ENCODE measurements around the gene FHIT. TPM values are rescaled to one million over a fixed set of nuclear protein-coding genes. Genes with fewer than 3 reads are reported as not detected.

The FHIT gene
- total RNA-seq, 1 donor from 2014 or later: 20.2 TPM

DNA sequence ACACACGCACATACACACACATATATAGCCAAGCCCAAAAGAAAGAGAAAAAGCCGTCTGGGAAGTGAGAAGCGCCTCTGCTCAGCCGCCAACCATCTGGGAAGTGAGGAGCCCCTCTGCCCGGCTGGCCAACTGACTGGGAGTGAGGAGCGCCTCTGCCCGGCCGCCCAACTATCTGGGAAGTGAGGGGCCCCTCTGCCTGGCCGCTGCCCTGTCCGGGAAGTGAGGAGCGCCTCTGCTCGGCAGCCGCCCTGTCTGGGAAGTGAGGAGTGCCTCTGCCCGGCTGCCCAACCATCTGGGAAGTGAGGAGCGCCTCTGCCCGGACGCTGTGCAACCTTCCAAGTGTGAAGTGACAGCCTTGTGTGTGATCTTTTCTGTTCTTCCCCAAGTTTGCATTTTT lies 49.2 kb downstream of the FHIT start:
- TF ChIP-seq, protein P1, sequence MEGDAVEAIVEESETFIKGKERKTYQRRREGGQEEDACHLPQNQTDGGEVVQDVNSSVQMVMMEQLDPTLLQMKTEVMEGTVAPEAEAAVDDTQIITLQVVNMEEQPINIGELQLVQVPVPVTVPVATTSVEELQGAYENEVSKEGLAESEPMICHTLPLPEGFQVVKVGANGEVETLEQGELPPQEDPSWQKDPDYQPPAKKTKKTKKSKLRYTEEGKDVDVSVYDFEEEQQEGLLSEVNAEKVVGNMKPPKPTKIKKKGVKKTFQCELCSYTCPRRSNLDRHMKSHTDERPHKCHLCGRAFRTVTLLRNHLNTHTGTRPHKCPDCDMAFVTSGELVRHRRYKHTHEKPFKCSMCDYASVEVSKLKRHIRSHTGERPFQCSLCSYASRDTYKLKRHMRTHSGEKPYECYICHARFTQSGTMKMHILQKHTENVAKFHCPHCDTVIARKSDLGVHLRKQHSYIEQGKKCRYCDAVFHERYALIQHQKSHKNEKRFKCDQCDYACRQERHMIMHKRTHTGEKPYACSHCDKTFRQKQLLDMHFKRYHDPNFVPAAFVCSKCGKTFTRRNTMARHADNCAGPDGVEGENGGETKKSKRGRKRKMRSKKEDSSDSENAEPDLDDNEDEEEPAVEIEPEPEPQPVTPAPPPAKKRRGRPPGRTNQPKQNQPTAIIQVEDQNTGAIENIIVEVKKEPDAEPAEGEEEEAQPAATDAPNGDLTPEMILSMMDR (IDR thresholded peaks at IDR 0.05; ENCODE audit: unreplicated experiment): no peak
- peaks cover 4% of the 10 kb centered on the region for H3K4me1 Mint-ChIP-seq (ENCODE audit: unreplicated experiment)
- no peak for DNase-seq (ENCODE audit: low spot score)
- no peak overlapping the region for H3K27ac Mint-ChIP-seq (ENCODE audit: unreplicated experiment)
- peaks cover 4% of the 10 kb centered on the region for H3K36me3 Mint-ChIP-seq (ENCODE audit: low read depth, unreplicated experiment)
- peaks cover 6% of the 10 kb centered on the region for H3K9me3 Mint-ChIP-seq (ENCODE audit: unreplicated experiment)
- no peaks in the 10 kb centered on the region for H3K27me3 Mint-ChIP-seq (ENCODE audit: unreplicated experiment)
- H3K4me3 Mint-ChIP-seq (ENCODE audit: unreplicated experiment): no peak overlapping the region

DNA sequence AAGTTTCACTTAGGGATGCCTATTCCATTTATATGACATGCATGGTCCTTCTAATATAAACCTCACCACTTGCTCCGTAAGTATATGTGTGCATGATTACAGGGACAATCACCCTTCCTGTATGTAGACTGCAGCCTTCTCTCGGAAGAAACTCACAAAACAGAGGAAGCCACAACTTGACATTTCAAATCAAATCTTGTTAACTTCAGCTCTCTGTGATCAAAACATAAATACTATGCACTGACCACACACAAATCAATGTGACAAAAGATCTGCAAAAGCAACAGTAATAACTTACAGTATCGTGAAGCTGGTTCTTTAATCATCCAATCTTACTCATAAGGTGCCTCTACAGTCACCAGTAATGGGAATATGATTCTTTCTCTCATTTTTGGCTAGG lies 50.2 kb downstream of the FHIT start:
- TF ChIP-seq, protein P1 (IDR thresholded peaks at IDR 0.05; ENCODE audit: unreplicated experiment): no peak
- H3K27ac Mint-ChIP-seq (ENCODE audit: unreplicated experiment): no peak overlapping the region

DNA sequence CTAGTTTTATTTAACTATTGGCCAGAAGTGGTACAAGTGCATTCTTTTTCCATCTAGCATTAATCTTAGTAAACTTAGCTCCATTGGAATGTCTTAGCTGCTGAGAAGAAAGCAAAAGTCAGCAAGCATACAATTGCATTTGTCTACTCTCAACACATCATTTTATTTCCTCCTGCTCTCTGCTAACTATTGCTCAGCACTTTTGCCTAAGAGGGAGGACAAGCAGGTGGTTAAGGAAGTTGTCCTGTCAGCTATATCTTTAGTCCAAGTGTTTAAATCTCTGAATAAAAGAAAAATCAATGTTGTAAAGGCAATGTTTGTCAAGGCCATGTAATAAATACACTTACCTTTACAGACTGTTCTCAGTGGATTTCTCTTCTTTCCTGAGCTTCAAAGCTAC lies 51.0 kb downstream of the FHIT start:
- DNase-seq (ENCODE audit: low spot score): no peak
- no peak overlapping the region for H3K27ac Mint-ChIP-seq (ENCODE audit: unreplicated experiment)
- TF ChIP-seq, protein P1 (IDR thresholded peaks at IDR 0.05; ENCODE audit: unreplicated experiment): no peak
- H3K36me3 Mint-ChIP-seq (ENCODE audit: low read depth, unreplicated experiment): no peaks in the 10 kb centered on the region
- peaks cover 5% of the 10 kb centered on the region for H3K4me1 Mint-ChIP-seq (ENCODE audit: unreplicated experiment)
- H3K9me3 Mint-ChIP-seq (ENCODE audit: unreplicated experiment): peaks cover 6% of the 10 kb centered on the region
- H3K27me3 Mint-ChIP-seq (ENCODE audit: unreplicated experiment): no peaks in the 10 kb centered on the region
- H3K4me3 Mint-ChIP-seq (ENCODE audit: unreplicated experiment): no peak overlapping the region

More for the DNA sequence above, 50.2 kb downstream of the FHIT start:
- peaks cover 6% of the 10 kb centered on the region for H3K9me3 Mint-ChIP-seq (ENCODE audit: unreplicated experiment)
- DNase-seq (ENCODE audit: low spot score): no peak
- peaks cover 4% of the 10 kb centered on the region for H3K4me1 Mint-ChIP-seq (ENCODE audit: unreplicated experiment)
- H3K4me3 Mint-ChIP-seq (ENCODE audit: unreplicated experiment): no peak overlapping the region
- no peaks in the 10 kb centered on the region for H3K36me3 Mint-ChIP-seq (ENCODE audit: low read depth, unreplicated experiment)
- no peaks in the 10 kb centered on the region for H3K27me3 Mint-ChIP-seq (ENCODE audit: unreplicated experiment)

DNA sequence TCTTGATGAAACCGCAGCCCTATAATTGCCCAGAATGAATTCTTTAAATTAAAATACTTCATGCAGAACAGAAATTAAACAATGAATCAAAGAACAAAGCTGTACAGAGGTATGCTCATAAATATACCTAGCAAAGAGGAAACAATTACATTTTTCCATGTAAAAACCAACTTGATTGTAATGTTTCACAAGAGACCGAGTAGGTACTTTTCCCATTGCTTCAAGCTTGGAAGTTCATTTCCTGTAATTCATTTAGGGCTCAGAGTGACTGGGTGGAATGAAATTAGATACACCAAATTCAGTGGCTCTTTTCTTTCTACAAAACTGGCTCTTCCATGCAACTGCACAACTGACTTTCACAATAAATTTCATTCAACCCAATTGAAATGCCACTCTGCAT lies 51.4 kb downstream of the FHIT start:
- H3K4me3 Mint-ChIP-seq (ENCODE audit: unreplicated experiment): no peak overlapping the region
- no peak for DNase-seq (ENCODE audit: low spot score)
- H3K36me3 Mint-ChIP-seq (ENCODE audit: low read depth, unreplicated experiment): no peaks in the 10 kb centered on the region
- TF ChIP-seq, protein P1 (IDR thresholded peaks at IDR 0.05; ENCODE audit: unreplicated experiment): no peak
- no peaks in the 10 kb centered on the region for H3K27me3 Mint-ChIP-seq (ENCODE audit: unreplicated experiment)
- no peak overlapping the region for H3K27ac Mint-ChIP-seq (ENCODE audit: unreplicated experiment)
- peaks cover 6% of the 10 kb centered on the region for H3K9me3 Mint-ChIP-seq (ENCODE audit: unreplicated experiment)
- H3K4me1 Mint-ChIP-seq (ENCODE audit: unreplicated experiment): peaks cover 9% of the 10 kb centered on the region

DNA sequence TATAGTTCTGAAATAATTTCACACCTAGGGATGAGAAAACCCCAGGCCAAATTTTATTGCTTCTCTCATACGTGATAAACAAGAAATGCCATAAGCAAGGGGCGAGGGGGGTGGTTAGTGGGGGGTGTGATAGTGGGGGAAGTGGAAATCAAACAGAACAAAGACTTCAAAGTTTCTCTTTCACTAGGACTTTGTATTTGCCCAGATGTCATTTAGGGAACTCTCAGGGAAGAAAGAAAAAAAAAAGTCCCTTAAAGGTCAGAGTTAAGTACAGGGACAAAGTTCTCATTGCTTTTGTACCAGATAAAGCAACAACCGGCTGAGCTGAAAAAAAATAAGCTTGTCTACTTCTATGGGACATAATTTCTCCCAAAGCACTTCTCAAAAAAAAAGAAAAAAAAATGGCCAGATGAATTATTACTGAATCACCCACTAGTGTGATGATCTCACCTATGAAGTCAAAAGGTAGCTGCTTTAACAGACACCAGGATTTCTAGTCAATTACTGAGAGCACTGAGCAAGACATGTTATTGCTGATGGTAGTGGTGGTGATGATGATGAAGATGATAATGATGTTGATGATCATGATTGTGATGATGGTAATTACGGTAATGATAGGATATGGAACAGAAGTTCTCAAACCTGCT lies 56.2 kb downstream of the FHIT start:
- DNase-seq (ENCODE audit: low spot score): no peak
- Mint-ChIP-seq H3K36me3 (ENCODE audit: low read depth, unreplicated experiment) (no peaks in the 10 kb centered on the region), H3K4me1 (ENCODE audit: unreplicated experiment) (peaks cover 7% of the 10 kb centered on the region), H3K4me3 (ENCODE audit: unreplicated experiment) (no peak overlapping the region), H3K27ac (ENCODE audit: unreplicated experiment) (no peak overlapping the region), H3K27me3 (ENCODE audit: unreplicated experiment) (no peaks in the 10 kb centered on the region), H3K9me3 (ENCODE audit: unreplicated experiment) (no peaks in the 10 kb centered on the region)
- TF ChIP-seq, protein P1 (IDR thresholded peaks at IDR 0.05; ENCODE audit: unreplicated experiment): no peak
